ENCODE measurements around the gene OAF. TPM values are rescaled to one million over a fixed set of nuclear protein-coding genes. Genes with fewer than 3 reads are reported as not detected.

OAF gene
- total and polyA plus RNA-seq, 9 of the 15 experiments (the other 6 are each of a cell fraction or from before 2014, with no cell fraction given): 1.1 to 21.6 (median 7.5) TPM

- no peaks in the 10 kb centered on the region for H3K9me1 ChIP-seq (ENCODE audit: control insufficient read depth, insufficient read depth, low read length)
- H3K79me2 ChIP-seq (ENCODE audit: control insufficient read depth, insufficient read depth, low read length): peaks cover 4% of the 10 kb centered on the region; the same call in 1 of the 3 replicates
- H4K20me1 ChIP-seq (replicated peaks; ENCODE audit: control insufficient read depth, insufficient read depth, low read length): no peaks in the 10 kb centered on the region
- ChIA-PET POLR2A (no interaction called here), CTCF (ENCODE audit: low intra/inter-chr PET ratio) (no interaction called here)
- H3K36me3 ChIP-seq (ENCODE audit: control insufficient read depth, insufficient read depth, low read length): 0 out of 3 replicates have a peak, but pooled peaks cover 3% of the 10 kb centered on the region
- ATAC-seq (no peak), DNase-seq (ENCODE audit: extremely low read depth in 1 of 4, low spot score in 3 of 4) (no peak), FAIRE-seq (peak; percentile 74)
- peak overlapping the region; percentile 58 for H3K4me3 ChIP-seq
- H3K9me3 ChIP-seq (replicated peaks; ENCODE audit: control insufficient read depth, insufficient read depth, low read depth, low read length): no peaks in the 10 kb centered on the region
- intact Hi-C loops (cut with micrococcal nuclease): loop anchor here (10.0 kb wide), 1 partner anchor 855 kb away; no protein-coding TSS in a partner anchor
- peak overlapping the region; percentile 64 for H3K4me2 ChIP-seq (ENCODE audit: insufficient read depth, low read length)
- 42% methylated on average over 24 of the region's 26 CpGs for WGBS (ENCODE audit: insufficient coverage, low coverage, missing lambda C conversion rate)
- peak overlapping the region; percentile 90 for H2AFZ ChIP-seq (ENCODE audit: low read depth, low read length)
- H3K27ac ChIP-seq (ENCODE audit: extremely low read depth, low read depth, low read length): peak overlapping the region; percentile 32; the same call in 1 of the 3 replicates
- BruUV-seq (replicated peaks): no TSS peak
- in situ Hi-C loops (cut with MboI): no loop called here
- peak overlapping the region; percentile 60 to 85 for H3K9ac ChIP-seq (ENCODE audit: insufficient read depth in 1 of 2, low read depth in 2 of 2, low read length in 2 of 2)
- peaks cover 10 to 25% of the 10 kb centered on the region in 2 experiments; a peak in 4 of 5 replicates for H3K4me1 ChIP-seq (replicated peaks in 1 of 2; ENCODE audit: control insufficient read depth in 2 of 2, insufficient read depth in 2 of 2, low read length in 2 of 2)
- peaks cover 0 to 11% of the 10 kb centered on the region in 2 experiments; a peak in 2 of 5 replicates for H3K27me3 ChIP-seq (ENCODE audit: control insufficient read depth in 2 of 2, insufficient read depth in 2 of 2, low read length in 2 of 2)
- TF ChIP-seq E2F8 (IDR thresholded peaks at IDR 0.05; ENCODE audit: low read depth, partially characterized antibody) (no peak), GMEB1 (CRISPR knock-in tag; IDR thresholded peaks at IDR 0.05) (no peak), NCOA4 (IDR thresholded peaks at IDR 0.05; ENCODE audit: partially characterized antibody) (no peak), ARID4B (CRISPR knock-in tag; IDR thresholded peaks at IDR 0.05) (no peak), ESRRB (CRISPR knock-in tag; IDR thresholded peaks at IDR 0.05; ENCODE audit: borderline replicate concordance) (no peak), TFAP4 (CRISPR knock-in tag; IDR thresholded peaks at IDR 0.05; ENCODE audit: borderline replicate concordance) (0 out of 2 replicates have a peak, but pooled peaks have one; percentile 8), EP400 (IDR thresholded peaks at IDR 0.05) (peak; percentile 28; the same call in 1 of the 2 replicates), ZBTB12 (CRISPR knock-in tag; IDR thresholded peaks at IDR 0.05) (no peak)
Measured at GRCh38 chr11:120209746-120210625, 846 bp upstream of the OAF start.

Measured in K562 (cell line).